A549 (cell line): ENCODE measurements around the gene UFSP1.

ENCODE experiments used
- CEBPB ChIP-seq, 2 experiments: fragments of >200 bp in 1 of 2; sonication (Bioruptor Twin) in 1 of 2; formaldehyde crosslinking in 1 of 2; IDR thresholded peaks; 2 replicates each; pipeline ENCODE4 v1.6.1; 2012 to 2016
- CHD2 ChIP-seq: fragments of 150-350 bp; IDR thresholded peaks from 2 replicates; pipeline ENCODE4 v1.6.1; 2014; ENCODE audit warnings: low read length; ENCODE audit not compliant: partially characterized antibody
- MYC ChIP-seq: IDR thresholded peaks from 2 replicates; pipeline ENCODE4 v1.6.1; 2012; ENCODE audit warnings: mild to moderate bottlenecking, inconsistent platforms, low read length, improper control_type of control experiment, borderline replicate concordance
- POLR2AphosphoS2 ChIP-seq: conservative IDR thresholded peaks from 2 replicates; pipeline ENCODE4 v1.6.1; 2012; ENCODE audit warnings: low read length, improper control_type of control experiment, inconsistent platforms
- RARB ChIP-seq: fragments of 250-450 bp; sonication (Bioruptor Pico); IDR thresholded peaks from 2 replicates; pipeline ENCODE4 v1.8.0; 2021; ENCODE audit warnings: mild to moderate bottlenecking, moderate library complexity
- USF2 ChIP-seq: fragments of 450-650 bp; IDR thresholded peaks from 2 replicates; pipeline ENCODE4 v1.6.1; 2014; ENCODE audit warnings: antibody characterized with exemption
- ZFP36 ChIP-seq: fragments of 450-650 bp; IDR thresholded peaks from 2 replicates; pipeline ENCODE4 v1.6.1; 2014; ENCODE audit warnings: borderline replicate concordance; ENCODE audit not compliant: partially characterized antibody
- TF ChIP-seq, protein P1 (sequence below): fragments of >200 bp; sonication (Bioruptor Twin); formaldehyde crosslinking; IDR thresholded peaks from 3 replicates; pipeline ENCODE4 v1.5.1; 2016
- TF ChIP-seq, protein P2 (sequence below): fragments of 200-600 bp; sonication (generic); IDR thresholded peaks from 2 replicates; pipeline ENCODE4 v1.6.1; 2016; ENCODE audit warnings: antibody characterized with exemption, mild to moderate bottlenecking, moderate library complexity

- TF ChIP-seq, protein P1, sequence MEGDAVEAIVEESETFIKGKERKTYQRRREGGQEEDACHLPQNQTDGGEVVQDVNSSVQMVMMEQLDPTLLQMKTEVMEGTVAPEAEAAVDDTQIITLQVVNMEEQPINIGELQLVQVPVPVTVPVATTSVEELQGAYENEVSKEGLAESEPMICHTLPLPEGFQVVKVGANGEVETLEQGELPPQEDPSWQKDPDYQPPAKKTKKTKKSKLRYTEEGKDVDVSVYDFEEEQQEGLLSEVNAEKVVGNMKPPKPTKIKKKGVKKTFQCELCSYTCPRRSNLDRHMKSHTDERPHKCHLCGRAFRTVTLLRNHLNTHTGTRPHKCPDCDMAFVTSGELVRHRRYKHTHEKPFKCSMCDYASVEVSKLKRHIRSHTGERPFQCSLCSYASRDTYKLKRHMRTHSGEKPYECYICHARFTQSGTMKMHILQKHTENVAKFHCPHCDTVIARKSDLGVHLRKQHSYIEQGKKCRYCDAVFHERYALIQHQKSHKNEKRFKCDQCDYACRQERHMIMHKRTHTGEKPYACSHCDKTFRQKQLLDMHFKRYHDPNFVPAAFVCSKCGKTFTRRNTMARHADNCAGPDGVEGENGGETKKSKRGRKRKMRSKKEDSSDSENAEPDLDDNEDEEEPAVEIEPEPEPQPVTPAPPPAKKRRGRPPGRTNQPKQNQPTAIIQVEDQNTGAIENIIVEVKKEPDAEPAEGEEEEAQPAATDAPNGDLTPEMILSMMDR = no peak
- TF ChIP-seq ZFP36 = no peak
- TF ChIP-seq RARB (CRISPR knock-in tag) = no peak
- no peak for TF ChIP-seq USF2
- TF ChIP-seq CEBPB (IDR thresholded peaks at IDR 0.05) = no peak
- TF ChIP-seq, protein P2, sequence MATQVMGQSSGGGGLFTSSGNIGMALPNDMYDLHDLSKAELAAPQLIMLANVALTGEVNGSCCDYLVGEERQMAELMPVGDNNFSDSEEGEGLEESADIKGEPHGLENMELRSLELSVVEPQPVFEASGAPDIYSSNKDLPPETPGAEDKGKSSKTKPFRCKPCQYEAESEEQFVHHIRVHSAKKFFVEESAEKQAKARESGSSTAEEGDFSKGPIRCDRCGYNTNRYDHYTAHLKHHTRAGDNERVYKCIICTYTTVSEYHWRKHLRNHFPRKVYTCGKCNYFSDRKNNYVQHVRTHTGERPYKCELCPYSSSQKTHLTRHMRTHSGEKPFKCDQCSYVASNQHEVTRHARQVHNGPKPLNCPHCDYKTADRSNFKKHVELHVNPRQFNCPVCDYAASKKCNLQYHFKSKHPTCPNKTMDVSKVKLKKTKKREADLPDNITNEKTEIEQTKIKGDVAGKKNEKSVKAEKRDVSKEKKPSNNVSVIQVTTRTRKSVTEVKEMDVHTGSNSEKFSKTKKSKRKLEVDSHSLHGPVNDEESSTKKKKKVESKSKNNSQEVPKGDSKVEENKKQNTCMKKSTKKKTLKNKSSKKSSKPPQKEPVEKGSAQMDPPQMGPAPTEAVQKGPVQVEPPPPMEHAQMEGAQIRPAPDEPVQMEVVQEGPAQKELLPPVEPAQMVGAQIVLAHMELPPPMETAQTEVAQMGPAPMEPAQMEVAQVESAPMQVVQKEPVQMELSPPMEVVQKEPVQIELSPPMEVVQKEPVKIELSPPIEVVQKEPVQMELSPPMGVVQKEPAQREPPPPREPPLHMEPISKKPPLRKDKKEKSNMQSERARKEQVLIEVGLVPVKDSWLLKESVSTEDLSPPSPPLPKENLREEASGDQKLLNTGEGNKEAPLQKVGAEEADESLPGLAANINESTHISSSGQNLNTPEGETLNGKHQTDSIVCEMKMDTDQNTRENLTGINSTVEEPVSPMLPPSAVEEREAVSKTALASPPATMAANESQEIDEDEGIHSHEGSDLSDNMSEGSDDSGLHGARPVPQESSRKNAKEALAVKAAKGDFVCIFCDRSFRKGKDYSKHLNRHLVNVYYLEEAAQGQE = no peak
- no peak for TF ChIP-seq CHD2
- TF ChIP-seq POLR2AphosphoS2 = no peak
- TF ChIP-seq MYC = no peak
Observed at GRCh38 chr7:100882785-100883526, 6.6 kb downstream of the UFSP1 start.
